ENCODE results near the gene DRAP1. TPM values are rescaled to one million over a fixed set of nuclear protein-coding genes. Genes with fewer than 3 reads are reported as not detected.
"Not testable (repeated sequence)": the region's sequence is repeated elsewhere in the genome, so short reads cannot be mapped to it uniquely, and the experiment has no call there.

The DRAP1 gene
- total and polyA plus RNA-seq, 11 donors: 76.5 to 180 (median 104) TPM

GRCh38 chr11:65888163-65888814 is 30.9 kb upstream of the DRAP1 start, which contains the start of gene FIBP:
FIBP (minus strand) TSS chr11:65888471; CDS start chr11:65888418, 53 bp downstream.
- Histone ChIP-seq H3K4me1 (peaks cover 13 to 66% (median 47%) of the 10 kb centered on the region in 12 donors), H3K4me3 (peak within 1 kb of the TSS; percentile 28 to 98 (median 78)), H3K9me3 (no peaks in the 10 kb centered on the region), H3K27ac (peak within 1 kb of the TSS; percentile 89 to 100 (median 98)), H3K27me3 (no peaks in the 10 kb centered on the region), H3K36me3 (peaks cover 0 to 40% (median 33%) of the 10 kb centered on the region in 9 donors)
- TF ChIP-seq, protein P1, sequence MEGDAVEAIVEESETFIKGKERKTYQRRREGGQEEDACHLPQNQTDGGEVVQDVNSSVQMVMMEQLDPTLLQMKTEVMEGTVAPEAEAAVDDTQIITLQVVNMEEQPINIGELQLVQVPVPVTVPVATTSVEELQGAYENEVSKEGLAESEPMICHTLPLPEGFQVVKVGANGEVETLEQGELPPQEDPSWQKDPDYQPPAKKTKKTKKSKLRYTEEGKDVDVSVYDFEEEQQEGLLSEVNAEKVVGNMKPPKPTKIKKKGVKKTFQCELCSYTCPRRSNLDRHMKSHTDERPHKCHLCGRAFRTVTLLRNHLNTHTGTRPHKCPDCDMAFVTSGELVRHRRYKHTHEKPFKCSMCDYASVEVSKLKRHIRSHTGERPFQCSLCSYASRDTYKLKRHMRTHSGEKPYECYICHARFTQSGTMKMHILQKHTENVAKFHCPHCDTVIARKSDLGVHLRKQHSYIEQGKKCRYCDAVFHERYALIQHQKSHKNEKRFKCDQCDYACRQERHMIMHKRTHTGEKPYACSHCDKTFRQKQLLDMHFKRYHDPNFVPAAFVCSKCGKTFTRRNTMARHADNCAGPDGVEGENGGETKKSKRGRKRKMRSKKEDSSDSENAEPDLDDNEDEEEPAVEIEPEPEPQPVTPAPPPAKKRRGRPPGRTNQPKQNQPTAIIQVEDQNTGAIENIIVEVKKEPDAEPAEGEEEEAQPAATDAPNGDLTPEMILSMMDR (IDR thresholded peaks at IDR 0.05): peak; percentile 79 to 90 (median 84)
- peak in 1 of 2 donors; percentile 81 for TF ChIP-seq POLR2A (IDR thresholded peaks at IDR 0.05)
- ATAC-seq: peak; percentile 85 to 89 (median 88)
- 0 to 1% (median 0%) methylated on average over 33 to 57 of the region's 57 CpGs for WGBS, 4 donors
- DNase-seq: peak; percentile 98 to 99 (median 99)
- intact Hi-C loops (cut with DNase I): loop anchor here in 9 of 10 donors (1.0 to 10.0 kb wide), 11 partner anchors 15 to 114 kb away; partner anchors contain the start of genes C11orf68 (in 3 of the 9), DRAP1 (in 3 of the 9), SART1 (in 3 of the 9) and BANF1 (in 2 of the 9)

DNA sequence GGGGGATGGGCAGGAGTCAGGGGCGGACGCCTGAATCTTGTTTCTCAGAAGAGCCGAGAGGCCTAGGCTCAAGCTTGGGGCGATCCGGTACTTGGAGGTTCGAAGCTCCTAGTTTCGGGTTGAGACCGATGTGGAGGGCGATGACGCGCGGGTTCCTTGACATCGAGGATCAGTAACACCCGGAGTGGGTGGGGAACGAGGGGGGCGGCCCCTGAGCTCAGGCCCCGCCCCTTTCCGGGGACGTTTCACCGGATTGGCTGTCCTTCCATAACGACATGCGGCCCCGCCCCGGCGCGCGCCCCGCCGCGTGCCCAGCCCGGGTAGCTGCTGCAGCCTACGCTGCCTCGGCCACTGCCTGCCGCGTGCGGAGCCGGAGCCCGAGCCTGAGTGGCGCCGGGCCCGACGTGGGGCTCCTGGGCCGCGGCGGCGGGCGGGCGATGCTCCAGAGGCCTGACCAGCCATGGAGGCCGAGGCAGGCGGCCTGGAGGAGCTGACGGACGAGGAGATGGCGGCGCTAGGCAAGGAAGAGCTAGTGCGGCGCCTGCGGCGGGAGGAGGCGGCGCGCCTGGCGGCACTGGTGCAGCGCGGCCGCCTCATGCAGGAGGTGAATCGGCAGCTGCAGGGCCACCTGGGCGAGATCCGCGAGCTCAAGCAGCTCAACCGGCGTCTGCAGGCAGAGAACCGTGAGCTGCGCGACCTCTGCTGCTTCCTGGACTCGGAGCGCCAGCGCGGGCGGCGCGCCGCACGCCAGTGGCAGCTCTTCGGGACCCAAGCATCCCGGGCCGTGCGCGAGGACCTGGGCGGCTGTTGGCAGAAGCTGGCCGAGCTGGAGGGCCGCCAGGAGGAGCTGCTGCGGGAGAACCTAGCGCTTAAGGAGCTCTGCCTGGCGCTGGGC is 28.7 kb upstream of the DRAP1 start, which contains the start of gene CCDC85B:
TSS of gene CCDC85B (plus strand) at position 350 of the 895 bp plus-strand sequence. CDS start at position 461, 111 bp downstream.
- TF ChIP-seq POLR2A (IDR thresholded peaks at IDR 0.05): peak; percentile 90 to 99
- TF ChIP-seq, protein P1 (IDR thresholded peaks at IDR 0.05): peak in 1 of 12 donors; percentile 13
- Histone ChIP-seq H3K36me3 (peaks cover 0 to 18% (median 14%) of the 10 kb centered on the region in 9 donors), H3K9me3 (no peaks in the 10 kb centered on the region), H3K4me3 (peak within 1 kb of the TSS; percentile 76 to 98 (median 86)), H3K4me1 (peaks cover 16 to 72% (median 53%) of the 10 kb centered on the region in 12 donors), H3K27ac (peak within 1 kb of the TSS; percentile 89 to 100 (median 98)), H3K27me3 (no peaks in the 10 kb centered on the region)
- 0 to 1% (median 0%) methylated on average over 39 to 94 of the region's 94 CpGs for WGBS, 4 donors
- DNase-seq: peak; percentile 99
- intact Hi-C loops (cut with DNase I): loop anchor here in 2 of 10 donors (2.0 kb wide), 2 partner anchors 28 to 70 kb away; partner anchors contain the start of genes C11orf68 (in 1 of the 2), DRAP1 (in 1 of the 2) and SART1 (in 1 of the 2)
- ATAC-seq: peak; percentile 74 to 86 (median 81)

- Histone ChIP-seq H3K4me1 (peaks cover 16 to 72% (median 53%) of the 10 kb centered on the region in 12 donors), H3K27ac (peak overlapping the region; percentile 87 to 99 (median 98)), H3K27me3 (no peaks in the 10 kb centered on the region), H3K36me3 (peaks cover 0 to 10% (median 6%) of the 10 kb centered on the region in 9 donors), H3K9me3 (no peaks in the 10 kb centered on the region), H3K4me3 (peak overlapping the region; percentile 76 to 98 (median 84))
- intact Hi-C loops (cut with DNase I): loop anchor here in 2 of 10 donors (2.0 kb wide), 2 partner anchors 27 to 69 kb away; partner anchors contain the start of genes C11orf68 (in 1 of the 2), DRAP1 (in 1 of the 2) and SART1 (in 1 of the 2)
- ATAC-seq (peak in 3 of 4 donors; percentile 1 to 39 (median 2)), DNase-seq (peak; percentile 78 to 87 (median 80))
- peak in 1 of 2 donors; percentile 46 for TF ChIP-seq POLR2A (IDR thresholded peaks at IDR 0.05)
- TF ChIP-seq, protein P1 (IDR thresholded peaks at IDR 0.05): peak in 10 of 12 donors; percentile 23 to 67 (median 52)
- 1 to 3% (median 2%) methylated on average over 30 to 57 of the region's 57 CpGs for WGBS, 4 donors
These were observed 27.7 kb upstream of the DRAP1 start for GRCh38 chr11:65891219-65892136.

DNA sequence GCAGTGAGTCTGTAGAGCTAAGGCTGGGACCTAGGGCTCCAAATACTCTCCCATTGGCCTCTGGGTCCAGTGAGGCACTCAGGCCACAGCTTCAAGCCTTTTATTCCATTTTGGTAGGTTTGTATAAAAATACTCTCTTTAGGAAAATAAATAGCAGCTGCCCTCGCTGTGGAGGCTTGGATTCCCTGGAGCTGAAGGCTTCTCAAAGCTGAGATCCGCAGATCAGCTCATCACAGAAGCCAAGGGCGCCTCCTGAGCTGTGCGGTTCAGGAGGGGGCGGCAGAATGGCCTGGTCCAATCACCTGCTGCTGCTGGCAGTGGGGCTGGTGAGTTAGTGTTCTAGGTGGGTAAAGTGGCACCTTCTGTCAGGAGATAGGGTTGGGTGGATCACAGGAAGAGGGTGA is 27.1 kb upstream of the DRAP1 start:
- H3K9me3 ChIP-seq; DNase-seq; H3K36me3 ChIP-seq; H3K27me3 ChIP-seq; intact Hi-C loops (cut with DNase I); ATAC-seq: not testable (repeated sequence)
- WGBS, 4 donors: 25 to 61% (median 50%) methylated on average over 5 of the region's 5 CpGs
- H3K4me3 ChIP-seq: peak overlapping the region; percentile 76 to 98 (median 84)
- H3K4me1 ChIP-seq: peaks cover 16 to 68% (median 49%) of the 10 kb centered on the region in 12 donors
- peak overlapping the region; percentile 87 to 99 (median 98) for H3K27ac ChIP-seq
